NCI-H2227 treated with DMSO at 0.1 percent for 48 hours (cell line): ENCODE measurements around the gene CCN2.
"Not testable (repeated sequence)": the region's sequence is repeated elsewhere in the genome, so short reads cannot be mapped to it uniquely, and the experiment has no call there.

Experiments
- DNase-seq: peaks from one replicate; lab custom pipeline; 2025; lab: John Stamatoyannopoulos, UW

The CCN2 gene

DNA sequence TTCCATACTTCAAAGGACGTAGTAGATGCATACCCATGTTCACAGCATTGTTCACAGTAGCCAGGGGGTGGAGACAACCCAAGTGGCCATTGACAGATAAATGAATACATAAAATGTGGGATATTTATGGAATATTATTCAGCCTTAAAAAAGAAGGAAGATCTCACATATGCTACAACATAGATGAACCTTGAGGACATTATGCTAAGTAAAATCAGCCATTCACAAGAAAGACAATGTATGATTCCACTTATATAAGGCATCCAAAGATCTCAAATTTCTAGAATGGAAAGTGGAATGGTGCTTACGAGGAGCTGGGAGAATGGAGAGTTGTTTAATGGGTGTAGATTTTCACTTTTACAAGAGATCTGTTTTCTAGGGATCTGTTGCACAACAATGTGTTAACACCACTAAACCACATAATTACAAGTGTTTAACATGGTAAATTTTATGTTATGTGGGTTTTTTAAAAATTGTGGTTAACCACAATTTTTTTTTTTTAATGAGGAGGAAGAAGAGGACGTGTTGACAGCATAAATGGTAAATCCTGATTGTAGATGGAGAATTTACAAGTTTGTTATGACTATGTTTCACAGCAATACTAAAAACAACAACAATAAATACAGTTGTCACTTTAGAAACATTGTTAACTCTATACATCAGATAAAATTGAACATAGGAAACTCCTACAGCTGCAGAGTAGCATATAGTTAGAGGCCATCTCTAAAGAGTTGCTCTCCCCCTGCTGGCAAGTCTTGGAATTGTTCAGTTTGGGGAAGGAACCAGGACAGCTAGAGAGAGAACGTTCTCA is 41.6 kb downstream of the CCN2 start:
- DNase-seq = no peak

DNA sequence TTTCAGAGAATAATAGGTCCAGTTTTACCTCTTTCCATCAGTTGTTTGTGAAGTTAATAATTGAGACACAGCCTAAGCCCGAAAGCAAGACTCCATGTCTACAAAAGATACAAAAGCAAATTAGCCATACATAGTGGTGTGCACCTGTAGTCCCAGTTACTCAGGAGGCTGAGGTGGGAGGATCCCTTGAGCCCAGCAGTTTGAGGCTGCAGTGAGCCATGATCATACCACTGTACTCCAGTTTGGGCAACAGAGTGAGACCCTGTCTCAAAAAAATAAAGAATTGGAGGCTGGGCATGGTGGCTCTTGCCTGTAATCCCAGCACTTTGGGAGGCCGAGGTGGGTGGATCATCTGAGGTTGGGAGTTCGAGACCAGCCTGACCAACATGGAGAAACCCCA is 42.4 kb downstream of the CCN2 start:
- not testable (repeated sequence) for DNase-seq

GRCh38 chr6:131903734-131904133 is 47.4 kb downstream of the CCN2 start:
- DNase-seq = not testable (repeated sequence)

GRCh38 chr6:131901326-131901873 is 49.8 kb downstream of the CCN2 start:
- not testable (repeated sequence) for DNase-seq

GRCh38 chr6:131900231-131900630 is 50.9 kb downstream of the CCN2 start:
- no peak for DNase-seq

- no peak for DNase-seq
Measured at GRCh38 chr6:131898718-131899117, 52.5 kb downstream of the CCN2 start.
